Calu3 (cell line): ENCODE data around the gene RTEL1. TPM values are rescaled to one million over a fixed set of nuclear protein-coding genes. Genes with fewer than 3 reads are reported as not detected.
"Not testable (repeated sequence)": the region's sequence is repeated elsewhere in the genome, so short reads cannot be mapped to it uniquely, and the experiment has no call there.

Experiments used
- BruUV-seq: library from RNA; stranded (reverse); fragments of 400-500 nt; replicated peaks from 2 replicates; lab custom pipeline; 2021; lab: Mats Ljungman, UMichigan
- CTCF ChIA-PET: fragments of 300-600 bp; sonication (Branson Sonifier 250); formaldehyde crosslinking; loops from one replicate; lab custom pipeline; 2022; ENCODE audit warnings: antibody characterized with exemption; lab: Charles Lee
- DNase-seq: peaks from one replicate; pipeline ENCODE4 v3.0.0; 2022
- H3K27ac Mint-ChIP-seq: one replicate; pipeline ENCODE4 v1.8.0; 2022; ENCODE audit warnings: mixed read lengths; ENCODE audit not compliant: unreplicated experiment
- H3K27me3 Mint-ChIP-seq: one replicate; pipeline ENCODE4 v1.8.0; 2022; ENCODE audit warnings: mixed read lengths; ENCODE audit not compliant: unreplicated experiment
- H3K36me3 Mint-ChIP-seq: one replicate; pipeline ENCODE4 v1.8.0; 2022; ENCODE audit warnings: mild to moderate bottlenecking, moderate library complexity, mixed read lengths; ENCODE audit not compliant: insufficient read depth, unreplicated experiment
- H3K4me1 Mint-ChIP-seq: one replicate; pipeline ENCODE4 v1.8.0; 2022; ENCODE audit warnings: mild to moderate bottlenecking, low read depth, mixed read lengths; ENCODE audit not compliant: unreplicated experiment
- H3K4me3 Mint-ChIP-seq: one replicate; pipeline ENCODE4 v1.8.0; 2022; ENCODE audit warnings: mild to moderate bottlenecking, low read depth, moderate library complexity, mixed read lengths; ENCODE audit not compliant: unreplicated experiment
- H3K9me3 Mint-ChIP-seq: one replicate; pipeline ENCODE4 v1.8.0; 2022; ENCODE audit warnings: low read depth, mixed read lengths; ENCODE audit not compliant: unreplicated experiment
- CTCF ChIP-seq: fragments of 200-600 bp; IDR thresholded peaks from one replicate; pipeline ENCODE4 v1.8.0; 2022; ENCODE audit warnings: antibody characterized with exemption; ENCODE audit not compliant: unreplicated experiment
- intact Hi-C: fragments of 100-400 bp; cut with micrococcal nuclease; formaldehyde crosslinking; loops from one replicate; pipeline ENCODE4 v1.10.0; 2022; ENCODE audit not compliant: unreplicated experiment
- total RNA-seq: library from RNA; stranded (reverse); gene quantifications from 2 replicates; pipeline ENCODE4 v1.2.3, GENCODE V29; 2022

The RTEL1 gene
- total RNA-seq, 1 experiment from 2014 or later, result 39.1 TPM

GRCh38 chr20:63639093-63639975 is 18.8 kb upstream of the RTEL1 start:
- H3K4me3 Mint-ChIP-seq, result no peak overlapping the region
- peaks cover 8% of the 10 kb centered on the region for H3K4me1 Mint-ChIP-seq
- no peak overlapping the region for H3K27ac Mint-ChIP-seq
- no peaks in the 10 kb centered on the region for H3K9me3 Mint-ChIP-seq
- no peaks in the 10 kb centered on the region for H3K27me3 Mint-ChIP-seq
- TF ChIP-seq CTCF, result no peak
- CTCF ChIA-PET, result no interaction called here
- peaks cover 24% of the 10 kb centered on the region for H3K36me3 Mint-ChIP-seq
- DNase-seq, result no peak
- BruUV-seq, result no TSS peak
- intact Hi-C loops, result no loop called here

GRCh38 chr20:63640086-63640485 is 18.0 kb upstream of the RTEL1 start:
- no peak overlapping the region for H3K27ac Mint-ChIP-seq
- intact Hi-C loops, result no loop called here
- CTCF ChIA-PET, result no interaction called here
- TF ChIP-seq CTCF, result no peak
- BruUV-seq, result no TSS peak
- H3K4me3 Mint-ChIP-seq, result no peak overlapping the region
- peaks cover 8% of the 10 kb centered on the region for H3K4me1 Mint-ChIP-seq
- peaks cover 24% of the 10 kb centered on the region for H3K36me3 Mint-ChIP-seq
- no peaks in the 10 kb centered on the region for H3K9me3 Mint-ChIP-seq
- DNase-seq, result no peak
- no peaks in the 10 kb centered on the region for H3K27me3 Mint-ChIP-seq

- H3K27me3 Mint-ChIP-seq, H3K9me3 Mint-ChIP-seq, H3K27ac Mint-ChIP-seq, DNase-seq, BruUV-seq, H3K4me1 Mint-ChIP-seq, intact Hi-C loops, H3K4me3 Mint-ChIP-seq: not testable (repeated sequence)
- H3K36me3 Mint-ChIP-seq, result peaks cover 24% of the 10 kb centered on the region
- CTCF ChIA-PET, result interaction anchor here (1.4 kb wide), 1 partner anchor 24 kb away, joined by 3 read pairs; no protein-coding TSS in a partner anchor
Observed at GRCh38 chr20:63640686-63641085, 17.4 kb upstream of the RTEL1 start.

GRCh38 chr20:63641146-63641791 is 16.8 kb upstream of the RTEL1 start:
- BruUV-seq, result no TSS peak
- CTCF ChIA-PET, result interaction anchor here (0.6 to 1.8 kb wide), 16 partner anchors 11 to 328 kb away, joined by 3 to 37 read pairs (median 4); partner anchors contain the start of genes GMEB2, HELZ2, PTK6 and RTEL1
- Mint-ChIP-seq H3K36me3 (peaks cover 24% of the 10 kb centered on the region), H3K27me3 (no peaks in the 10 kb centered on the region), H3K9me3 (no peaks in the 10 kb centered on the region), H3K4me1 (peaks cover 8% of the 10 kb centered on the region), H3K4me3 (no peak overlapping the region), H3K27ac (no peak overlapping the region)
- no peak for DNase-seq
- no peak for TF ChIP-seq CTCF
- intact Hi-C loops, result no loop called here
